ENCODE measurements around the gene UBE2L3. TPM values are rescaled to one million over a fixed set of nuclear protein-coding genes. Genes with fewer than 3 reads are reported as not detected.

UBE2L3 gene
- total RNA-seq, 4 donors from 2014 or later = 12.1 to 41.6 (median 24.1) TPM

DNA sequence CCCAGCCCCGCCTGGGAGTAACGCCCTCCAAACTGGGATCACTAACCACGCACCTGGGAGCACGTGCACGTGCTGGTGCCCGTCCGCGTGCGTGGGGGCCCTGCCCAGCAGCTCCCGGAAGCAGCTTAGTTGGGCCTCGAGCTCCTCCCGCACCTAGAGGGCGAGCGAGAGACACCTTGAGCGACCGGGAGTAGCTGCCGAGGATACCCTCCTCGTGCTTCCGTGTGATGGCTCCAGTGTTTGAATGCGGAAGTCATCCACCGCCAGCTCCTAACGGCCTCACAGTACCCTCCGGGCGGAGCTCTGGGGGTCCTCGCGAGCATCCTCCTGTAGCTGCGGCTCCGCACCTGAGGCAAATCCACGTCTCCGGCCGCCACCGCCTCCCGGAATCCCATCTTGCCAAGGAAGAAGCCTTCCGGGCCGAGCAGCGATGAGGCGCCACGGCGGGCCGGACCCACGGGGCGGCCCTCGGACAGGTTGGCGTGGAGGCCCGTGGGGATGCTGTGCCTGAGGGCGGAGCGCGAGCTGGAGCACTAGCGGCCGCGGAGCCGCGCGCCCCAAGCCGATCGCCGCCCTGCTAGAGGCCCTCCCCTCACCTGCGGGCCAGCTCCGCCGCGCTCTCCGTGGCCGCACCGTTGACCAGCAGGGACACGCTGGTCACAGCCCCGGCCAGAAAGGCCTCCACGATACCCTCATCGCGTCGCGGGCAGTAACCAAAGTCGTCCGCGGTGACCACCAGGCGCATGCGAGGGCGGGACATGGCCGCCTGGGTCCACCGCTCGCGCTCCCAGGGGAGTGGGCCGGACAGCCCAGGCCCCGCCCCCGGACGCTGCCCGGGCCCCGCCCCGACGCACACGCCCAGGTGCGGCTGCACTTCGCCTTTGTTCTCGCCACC is 62.0 kb downstream of the UBE2L3 start, which contains the start of gene YDJC:
TSS of gene YDJC (minus strand) at position 768 of the 895 bp plus-strand sequence. CDS start at position 760, 8 bp downstream.
- DNase-seq = peak; percentile 90 to 94
- H3K9me3 ChIP-seq = no peaks in the 10 kb centered on the region
- intact Hi-C loops (cut with DNase I; ENCODE audit: low total_unique reads) = no loop called here
- peaks cover 0 to 7% of the 10 kb centered on the region in 2 donors for H3K4me1 ChIP-seq
- peak within 1 kb of the TSS; percentile 52 to 83 for H3K27ac ChIP-seq
- peak within 1 kb of the TSS; percentile 55 to 90 for H3K4me3 ChIP-seq
- no peaks in the 10 kb centered on the region for H3K36me3 ChIP-seq
- TF ChIP-seq POLR2A (IDR thresholded peaks at IDR 0.05) = peak in 1 of 2 donors; percentile 63
- TF ChIP-seq, protein P1, sequence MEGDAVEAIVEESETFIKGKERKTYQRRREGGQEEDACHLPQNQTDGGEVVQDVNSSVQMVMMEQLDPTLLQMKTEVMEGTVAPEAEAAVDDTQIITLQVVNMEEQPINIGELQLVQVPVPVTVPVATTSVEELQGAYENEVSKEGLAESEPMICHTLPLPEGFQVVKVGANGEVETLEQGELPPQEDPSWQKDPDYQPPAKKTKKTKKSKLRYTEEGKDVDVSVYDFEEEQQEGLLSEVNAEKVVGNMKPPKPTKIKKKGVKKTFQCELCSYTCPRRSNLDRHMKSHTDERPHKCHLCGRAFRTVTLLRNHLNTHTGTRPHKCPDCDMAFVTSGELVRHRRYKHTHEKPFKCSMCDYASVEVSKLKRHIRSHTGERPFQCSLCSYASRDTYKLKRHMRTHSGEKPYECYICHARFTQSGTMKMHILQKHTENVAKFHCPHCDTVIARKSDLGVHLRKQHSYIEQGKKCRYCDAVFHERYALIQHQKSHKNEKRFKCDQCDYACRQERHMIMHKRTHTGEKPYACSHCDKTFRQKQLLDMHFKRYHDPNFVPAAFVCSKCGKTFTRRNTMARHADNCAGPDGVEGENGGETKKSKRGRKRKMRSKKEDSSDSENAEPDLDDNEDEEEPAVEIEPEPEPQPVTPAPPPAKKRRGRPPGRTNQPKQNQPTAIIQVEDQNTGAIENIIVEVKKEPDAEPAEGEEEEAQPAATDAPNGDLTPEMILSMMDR (IDR thresholded peaks at IDR 0.05) = peak in 2 of 4 experiments; percentile 49 to 92
- no peaks in the 10 kb centered on the region for H3K27me3 ChIP-seq

DNA sequence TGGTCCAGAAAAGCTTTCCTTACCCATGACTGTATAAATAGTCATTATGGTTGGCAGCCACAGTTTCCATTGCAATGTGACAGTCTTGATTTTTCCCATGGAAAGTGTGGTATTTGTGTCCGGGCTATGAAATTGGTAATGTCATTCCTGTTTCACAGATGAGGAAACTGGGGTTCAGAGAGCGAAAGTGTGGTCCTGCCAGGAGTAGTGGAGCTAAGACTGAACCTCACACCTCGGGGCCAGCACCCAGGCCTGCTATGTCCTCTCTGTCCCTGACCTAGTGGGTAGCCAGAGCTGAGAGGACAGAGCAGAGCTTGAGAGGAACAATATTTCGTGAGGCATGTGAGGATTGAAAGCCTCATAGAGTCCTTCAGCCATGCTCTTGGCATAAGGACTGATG is 63.5 kb downstream of the UBE2L3 start:
- no peaks in the 10 kb centered on the region for H3K9me3 ChIP-seq
- no peak for DNase-seq
- TF ChIP-seq, protein P1 (IDR thresholded peaks at IDR 0.05) = no peak
- TF ChIP-seq POLR2A (IDR thresholded peaks at IDR 0.05) = no peak
- H3K4me3 ChIP-seq = no peak overlapping the region
- no peak overlapping the region for H3K27ac ChIP-seq
- no peaks in the 10 kb centered on the region for H3K36me3 ChIP-seq
- intact Hi-C loops (cut with DNase I; ENCODE audit: low total_unique reads) = no loop called here
- no peaks in the 10 kb centered on the region for H3K27me3 ChIP-seq
- H3K4me1 ChIP-seq = peaks cover 0 to 7% of the 10 kb centered on the region in 2 donors

DNA sequence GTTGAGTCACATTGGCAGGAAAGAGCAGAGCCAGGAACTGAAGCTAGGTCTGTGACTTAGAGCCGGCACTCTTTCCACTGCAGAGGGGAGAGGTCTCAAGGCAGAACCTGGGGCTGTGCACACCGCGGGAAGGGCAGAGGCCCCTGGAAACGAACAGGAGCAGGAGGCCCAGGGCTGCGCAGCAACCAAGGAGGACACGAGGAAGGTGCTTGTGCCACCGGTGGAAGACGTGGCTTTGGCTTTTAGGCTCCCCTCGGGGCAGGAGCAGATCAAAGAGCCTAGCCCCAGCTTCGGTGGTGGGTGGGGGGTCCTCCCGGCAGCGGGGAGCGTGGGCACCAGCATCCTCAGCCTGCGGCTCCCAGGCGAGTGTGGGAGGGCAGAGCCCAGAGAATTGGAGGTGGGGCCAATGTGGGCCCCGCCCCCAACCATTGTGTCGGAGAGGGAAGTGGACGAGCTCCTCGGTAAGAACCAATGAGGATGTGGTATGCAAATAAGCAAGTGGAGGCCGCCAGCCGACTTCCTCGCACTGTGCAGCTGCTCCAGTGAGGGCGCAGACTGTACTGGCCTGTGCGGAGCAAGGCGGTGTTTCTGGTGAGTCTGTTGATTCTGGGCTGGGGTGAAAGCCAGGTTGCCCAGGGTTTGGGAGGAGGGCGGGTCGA is 64.9 kb downstream of the UBE2L3 start, which contains the start of gene CCDC116:
TSS of gene CCDC116 (plus strand) at position 524 of the 659 bp plus-strand sequence. CDS start 422 bp downstream, outside the sequence.
- no peaks in the 10 kb centered on the region for H3K27me3 ChIP-seq
- intact Hi-C loops (cut with DNase I; ENCODE audit: low total_unique reads) = no loop called here
- TF ChIP-seq POLR2A (IDR thresholded peaks at IDR 0.05) = no peak
- TF ChIP-seq, protein P1 (IDR thresholded peaks at IDR 0.05) = no peak

DNA sequence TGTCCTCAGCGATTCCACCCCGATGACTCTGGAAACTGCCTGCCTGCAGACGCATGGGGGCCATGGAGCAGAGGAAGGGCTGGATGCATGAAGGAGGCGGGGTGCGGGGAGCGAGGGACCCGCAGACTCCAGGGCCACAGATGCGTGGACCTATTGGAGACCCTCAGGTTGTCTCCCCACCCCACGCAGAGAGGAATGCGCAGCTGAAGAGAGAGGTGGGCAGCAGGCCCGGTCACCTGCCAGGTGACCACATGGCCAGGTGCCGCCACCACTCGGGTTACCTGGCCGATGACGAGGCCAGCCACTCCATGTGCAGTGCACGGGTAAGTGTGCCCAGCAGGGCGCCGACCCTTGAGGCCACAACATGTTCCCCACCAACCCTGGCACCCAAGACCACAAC is 65.4 kb downstream of the UBE2L3 start:
- Histone ChIP-seq H3K4me3 (no peak overlapping the region), H3K27me3 (no peaks in the 10 kb centered on the region), H3K4me1 (peaks cover 0 to 7% of the 10 kb centered on the region in 2 donors), H3K27ac (no peak overlapping the region), H3K9me3 (no peaks in the 10 kb centered on the region), H3K36me3 (no peaks in the 10 kb centered on the region)
- intact Hi-C loops (cut with DNase I; ENCODE audit: low total_unique reads) = no loop called here
- no peak for TF ChIP-seq POLR2A (IDR thresholded peaks at IDR 0.05)
- TF ChIP-seq, protein P1 (IDR thresholded peaks at IDR 0.05) = no peak
- DNase-seq = no peak

More for the DNA sequence above, 64.9 kb downstream of the UBE2L3 start, which contains the start of gene CCDC116:
- Histone ChIP-seq H3K4me1 (peaks cover 0 to 7% of the 10 kb centered on the region in 2 donors), H3K9me3 (no peaks in the 10 kb centered on the region), H3K27ac (no peak within 1 kb of the TSS), H3K4me3 (no peak within 1 kb of the TSS), H3K36me3 (no peaks in the 10 kb centered on the region)
- DNase-seq = no peak
